ENCODE data around the gene NSD2. TPM values are rescaled to one million over a fixed set of nuclear protein-coding genes. Genes with fewer than 3 reads are reported as not detected.

The NSD2 gene
- total and polyA plus RNA-seq, 4 donors = 59.0 to 102 (median 84.1) TPM

DNA sequence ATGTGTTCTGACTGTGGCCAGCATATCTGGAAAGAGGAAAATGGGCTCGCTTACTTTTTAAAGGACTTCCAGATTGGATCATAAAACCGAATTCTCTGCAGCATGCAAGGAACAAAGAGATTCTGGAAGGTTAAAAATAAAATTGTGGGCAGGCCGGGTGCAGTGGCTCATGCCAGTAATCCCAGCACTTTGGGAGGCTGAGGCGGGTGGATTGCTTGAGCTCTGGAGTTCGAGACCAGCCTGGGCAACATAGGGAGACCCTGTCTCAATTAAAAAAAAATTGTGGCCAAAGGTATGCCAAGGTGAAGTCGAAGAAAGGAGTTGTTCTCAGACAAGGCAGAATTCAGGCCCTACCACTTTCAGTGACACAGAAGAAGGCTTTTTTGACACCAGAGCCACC, 99.7 kb downstream of the NSD2 start:
- no peak overlapping the region for H3K4me3 ChIP-seq (ENCODE audit: low read depth, low read length)
- no peaks in the 10 kb centered on the region for H3K4me1 ChIP-seq (ENCODE audit: control insufficient read depth, insufficient read depth, low read length)
- DNase-seq (ENCODE audit: low read depth in 4 of 6, low spot score in 6 of 6) = no peak
- no peak overlapping the region for H3K27ac ChIP-seq (ENCODE audit: low read depth, low read length)
- peaks cover 71% of the 10 kb centered on the region for H3K36me3 ChIP-seq (ENCODE audit: control insufficient read depth, insufficient read depth, low read length)
- 97% methylated on average over 6 of the region's 6 CpGs for WGBS (ENCODE audit: insufficient coverage)
- H3K27me3 ChIP-seq (ENCODE audit: control insufficient read depth, insufficient read depth, low read length) = no peaks in the 10 kb centered on the region
- no peaks in the 10 kb centered on the region for H3K9me3 ChIP-seq (ENCODE audit: control insufficient read depth, insufficient read depth, low read length)

DNA sequence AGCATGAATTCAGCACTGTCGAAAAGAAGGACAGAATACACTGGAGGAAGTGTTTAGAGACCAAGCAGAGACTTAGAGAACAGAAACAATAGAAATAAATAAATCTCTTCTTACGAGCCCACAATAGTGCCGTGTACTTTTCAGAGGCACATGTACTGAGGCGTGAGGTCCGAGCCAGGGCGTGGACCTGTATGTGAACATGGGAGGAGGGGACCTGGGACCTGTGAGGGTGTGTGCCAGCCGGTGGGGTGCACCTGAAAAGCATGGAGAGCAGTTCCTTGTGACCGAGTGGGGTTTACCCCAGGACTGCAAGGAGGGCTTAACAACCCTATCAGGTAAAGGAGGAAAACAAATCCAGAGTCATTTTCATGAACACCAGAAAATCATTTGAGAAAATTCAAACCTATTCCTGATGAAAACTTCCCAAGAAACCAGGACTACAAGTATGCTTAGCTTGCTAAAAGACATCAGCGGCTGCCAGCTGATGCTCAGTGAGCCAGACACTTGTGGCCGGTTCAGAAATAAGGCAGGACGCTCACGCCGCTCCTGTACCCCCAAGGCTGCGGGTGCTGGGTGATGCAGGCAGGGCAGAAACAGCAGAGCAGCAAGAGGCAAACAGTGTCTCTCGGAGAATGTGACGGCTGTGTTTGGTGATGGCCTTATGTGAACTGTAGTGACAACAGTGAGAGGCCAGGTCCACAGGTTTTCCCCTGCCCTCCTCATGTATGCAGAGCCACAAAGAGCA, 100.4 kb downstream of the NSD2 start:
- H3K36me3 ChIP-seq (ENCODE audit: control insufficient read depth, insufficient read depth, low read length) = peaks cover 78% of the 10 kb centered on the region
- H3K27ac ChIP-seq (ENCODE audit: low read depth, low read length) = no peak overlapping the region
- DNase-seq (ENCODE audit: low read depth in 4 of 6, low spot score in 6 of 6) = no peak
- 91% methylated on average over 15 of the region's 16 CpGs for WGBS (ENCODE audit: insufficient coverage)
- H3K9me3 ChIP-seq (ENCODE audit: control insufficient read depth, insufficient read depth, low read length) = no peaks in the 10 kb centered on the region
- no peak overlapping the region for H3K4me3 ChIP-seq (ENCODE audit: low read depth, low read length)
- H3K4me1 ChIP-seq (ENCODE audit: control insufficient read depth, insufficient read depth, low read length) = no peaks in the 10 kb centered on the region
- H3K27me3 ChIP-seq (ENCODE audit: control insufficient read depth, insufficient read depth, low read length) = no peaks in the 10 kb centered on the region

DNA sequence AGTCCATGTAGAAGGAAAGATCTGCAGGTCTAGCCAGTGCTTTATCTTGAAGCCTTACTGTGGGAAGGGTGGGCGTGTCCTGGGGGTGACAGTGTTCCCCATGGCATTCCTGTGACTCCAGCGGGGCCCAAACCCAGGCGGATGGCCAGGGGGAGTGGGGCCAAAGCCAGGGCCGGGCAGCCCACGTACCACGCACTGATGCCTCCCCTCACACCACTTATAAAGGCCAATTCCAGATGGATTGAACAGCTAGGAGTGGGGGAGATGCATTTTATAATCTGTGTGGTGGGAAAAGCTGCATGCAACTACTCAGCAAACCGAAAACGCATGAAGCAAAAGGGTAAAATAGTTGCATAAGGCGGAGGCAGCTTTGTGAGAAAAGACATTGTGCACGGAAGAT, 101.2 kb downstream of the NSD2 start:
- DNase-seq (ENCODE audit: low read depth in 4 of 6, low spot score in 6 of 6) = no peak
- Histone ChIP-seq H3K4me1 (ENCODE audit: control insufficient read depth, insufficient read depth, low read length) (no peaks in the 10 kb centered on the region), H3K27ac (ENCODE audit: low read depth, low read length) (no peak overlapping the region), H3K4me3 (ENCODE audit: low read depth, low read length) (no peak overlapping the region), H3K9me3 (ENCODE audit: control insufficient read depth, insufficient read depth, low read length) (no peaks in the 10 kb centered on the region), H3K36me3 (ENCODE audit: control insufficient read depth, insufficient read depth, low read length) (peaks cover 86% of the 10 kb centered on the region), H3K27me3 (ENCODE audit: control insufficient read depth, insufficient read depth, low read length) (no peaks in the 10 kb centered on the region)
- 99% methylated on average over 6 of the region's 10 CpGs for WGBS (ENCODE audit: insufficient coverage)

DNA sequence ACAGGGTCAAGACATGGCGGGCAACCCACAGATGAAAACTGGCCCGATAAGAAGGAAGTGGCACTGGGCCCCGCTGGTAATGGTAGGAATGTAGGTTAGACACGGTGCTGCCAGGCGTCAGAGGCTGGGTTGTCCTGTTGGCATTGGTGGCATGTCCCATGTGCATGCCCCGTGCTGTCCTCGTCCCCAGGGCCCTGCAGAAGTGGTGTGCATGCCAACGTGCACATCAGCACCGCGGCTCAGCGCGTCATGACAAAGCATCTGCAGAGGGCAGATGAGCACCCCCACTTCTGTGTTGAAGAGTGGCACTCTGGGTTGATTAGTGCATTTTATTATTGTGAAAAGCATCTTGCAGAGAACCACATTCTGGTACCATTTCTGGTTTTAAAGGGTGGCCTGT, 102.0 kb downstream of the NSD2 start:
- Histone ChIP-seq H3K36me3 (ENCODE audit: control insufficient read depth, insufficient read depth, low read length) (peaks cover 92% of the 10 kb centered on the region), H3K4me1 (ENCODE audit: control insufficient read depth, insufficient read depth, low read length) (no peaks in the 10 kb centered on the region), H3K9me3 (ENCODE audit: control insufficient read depth, insufficient read depth, low read length) (no peaks in the 10 kb centered on the region), H3K4me3 (ENCODE audit: low read depth, low read length) (no peak overlapping the region), H3K27ac (ENCODE audit: low read depth, low read length) (no peak overlapping the region), H3K27me3 (ENCODE audit: control insufficient read depth, insufficient read depth, low read length) (no peaks in the 10 kb centered on the region)
- 97% methylated on average over 11 of the region's 12 CpGs for WGBS (ENCODE audit: insufficient coverage)
- DNase-seq (ENCODE audit: low read depth in 4 of 6, low spot score in 6 of 6) = no peak

DNA sequence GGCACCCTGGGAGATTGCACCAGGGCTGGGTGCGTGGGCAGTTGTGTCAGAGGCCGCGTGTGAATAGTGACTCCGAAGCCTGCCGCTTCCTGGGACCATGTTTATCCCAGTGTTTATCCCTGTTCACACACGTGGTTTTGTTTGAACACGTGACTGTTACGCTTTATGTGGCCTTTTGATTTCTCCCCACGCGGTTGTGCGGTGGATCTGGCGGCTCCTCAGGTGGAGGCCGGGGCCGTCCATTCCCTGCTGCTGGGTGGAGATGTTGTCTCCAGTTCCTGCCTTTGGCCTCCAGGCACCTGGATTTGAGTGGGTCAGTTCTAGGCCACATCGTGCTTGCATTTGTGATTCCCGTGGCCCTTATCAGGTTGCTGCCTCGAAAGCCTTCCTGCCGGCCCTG, 102.5 kb downstream of the NSD2 start:
- Histone ChIP-seq H3K4me1 (ENCODE audit: control insufficient read depth, insufficient read depth, low read length) (no peaks in the 10 kb centered on the region), H3K36me3 (ENCODE audit: control insufficient read depth, insufficient read depth, low read length) (peaks cover 96% of the 10 kb centered on the region), H3K27ac (ENCODE audit: low read depth, low read length) (no peak overlapping the region), H3K4me3 (ENCODE audit: low read depth, low read length) (no peak overlapping the region), H3K9me3 (ENCODE audit: control insufficient read depth, insufficient read depth, low read length) (no peaks in the 10 kb centered on the region), H3K27me3 (ENCODE audit: control insufficient read depth, insufficient read depth, low read length) (no peaks in the 10 kb centered on the region)
- 96% methylated on average over 18 of the region's 18 CpGs for WGBS (ENCODE audit: insufficient coverage)
- no peak for DNase-seq (ENCODE audit: low read depth in 4 of 6, low spot score in 6 of 6)

DNA sequence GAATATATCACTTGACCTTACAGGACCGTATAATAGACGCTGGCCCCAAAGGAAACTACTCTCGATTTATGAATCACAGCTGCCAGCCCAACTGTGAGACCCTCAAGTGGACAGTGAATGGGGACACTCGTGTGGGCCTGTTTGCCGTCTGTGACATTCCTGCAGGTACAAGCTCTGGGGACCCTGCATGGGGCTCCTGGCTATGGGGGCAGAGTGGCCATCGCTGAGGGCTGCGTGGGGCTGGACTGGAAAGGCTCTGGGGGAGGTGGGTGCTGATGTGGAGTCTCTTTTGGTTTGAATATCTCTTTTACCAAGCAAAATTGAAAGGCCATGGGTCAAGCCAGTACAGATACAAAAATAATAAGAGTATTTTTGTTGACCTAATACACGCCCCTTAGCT, 103.6 kb downstream of the NSD2 start:
- 94% methylated on average over 5 of the region's 8 CpGs for WGBS (ENCODE audit: insufficient coverage)
- no peak overlapping the region for H3K27ac ChIP-seq (ENCODE audit: low read depth, low read length)

DNA sequence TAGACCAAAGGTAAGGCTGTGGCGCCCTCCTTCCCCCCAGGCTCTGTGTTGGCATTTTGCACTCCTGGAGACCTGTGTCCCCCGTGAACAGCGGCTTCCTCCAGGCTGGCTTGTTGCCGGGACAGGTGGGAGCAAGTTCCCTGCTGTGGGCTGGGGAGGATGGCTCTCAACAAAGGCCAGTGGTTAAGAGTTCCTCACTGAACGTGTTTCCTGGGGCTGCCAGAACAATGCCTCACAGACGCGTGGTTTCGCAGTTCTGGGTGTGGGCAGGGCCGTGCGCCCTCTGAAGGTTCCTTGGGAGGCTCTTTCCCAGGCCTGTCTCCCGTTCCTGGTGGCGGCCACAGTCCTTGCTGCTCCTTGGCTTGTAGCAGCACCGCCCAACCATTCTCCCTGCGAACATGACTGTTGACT, 104.2 kb downstream of the NSD2 start:
- no peak for DNase-seq (ENCODE audit: low read depth in 4 of 6, low spot score in 6 of 6)
- Histone ChIP-seq H3K27me3 (ENCODE audit: control insufficient read depth, insufficient read depth, low read length) (no peaks in the 10 kb centered on the region), H3K27ac (ENCODE audit: low read depth, low read length) (no peak overlapping the region), H3K4me3 (ENCODE audit: low read depth, low read length) (no peak overlapping the region), H3K36me3 (ENCODE audit: control insufficient read depth, insufficient read depth, low read length) (peaks cover 94% of the 10 kb centered on the region), H3K9me3 (ENCODE audit: control insufficient read depth, insufficient read depth, low read length) (no peaks in the 10 kb centered on the region), H3K4me1 (ENCODE audit: control insufficient read depth, insufficient read depth, low read length) (no peaks in the 10 kb centered on the region)
- 88% methylated on average over 14 of the region's 14 CpGs for WGBS (ENCODE audit: insufficient coverage)

More for the DNA sequence above, 103.6 kb downstream of the NSD2 start:
- Histone ChIP-seq H3K36me3 (ENCODE audit: control insufficient read depth, insufficient read depth, low read length) (peaks cover 94% of the 10 kb centered on the region), H3K27me3 (ENCODE audit: control insufficient read depth, insufficient read depth, low read length) (no peaks in the 10 kb centered on the region), H3K4me3 (ENCODE audit: low read depth, low read length) (no peak overlapping the region), H3K9me3 (ENCODE audit: control insufficient read depth, insufficient read depth, low read length) (no peaks in the 10 kb centered on the region), H3K4me1 (ENCODE audit: control insufficient read depth, insufficient read depth, low read length) (no peaks in the 10 kb centered on the region)
- no peak for DNase-seq (ENCODE audit: low read depth in 4 of 6, low spot score in 6 of 6)

DNA sequence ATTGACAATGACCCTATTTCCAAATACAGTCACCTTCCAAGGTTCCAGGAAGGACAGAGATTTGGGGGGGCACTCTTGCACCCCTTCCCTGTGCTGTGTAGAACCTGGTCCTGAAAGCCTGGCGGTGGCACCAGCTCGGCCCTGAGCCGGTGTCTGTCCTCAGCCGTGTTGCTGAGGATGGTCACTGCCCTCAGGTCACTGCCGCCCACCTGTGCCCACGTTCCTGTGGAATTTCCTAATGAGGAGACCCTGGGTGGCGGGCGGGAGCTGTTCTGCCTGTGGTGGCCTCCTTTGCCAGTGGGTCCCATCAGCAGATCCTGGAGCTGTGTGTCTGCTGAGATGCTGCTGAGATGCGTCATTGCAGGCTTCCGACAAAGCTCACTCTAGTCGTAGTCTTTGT, 104.7 kb downstream of the NSD2 start:
- Histone ChIP-seq H3K9me3 (ENCODE audit: control insufficient read depth, insufficient read depth, low read length) (no peaks in the 10 kb centered on the region), H3K36me3 (ENCODE audit: control insufficient read depth, insufficient read depth, low read length) (peaks cover 94% of the 10 kb centered on the region), H3K27me3 (ENCODE audit: control insufficient read depth, insufficient read depth, low read length) (no peaks in the 10 kb centered on the region), H3K4me3 (ENCODE audit: low read depth, low read length) (no peak overlapping the region), H3K4me1 (ENCODE audit: control insufficient read depth, insufficient read depth, low read length) (no peaks in the 10 kb centered on the region), H3K27ac (ENCODE audit: low read depth, low read length) (no peak overlapping the region)
- WGBS (ENCODE audit: insufficient coverage) = 97% methylated on average over 11 of the region's 11 CpGs
- no peak for DNase-seq (ENCODE audit: low read depth in 4 of 6, low spot score in 6 of 6)

DNA sequence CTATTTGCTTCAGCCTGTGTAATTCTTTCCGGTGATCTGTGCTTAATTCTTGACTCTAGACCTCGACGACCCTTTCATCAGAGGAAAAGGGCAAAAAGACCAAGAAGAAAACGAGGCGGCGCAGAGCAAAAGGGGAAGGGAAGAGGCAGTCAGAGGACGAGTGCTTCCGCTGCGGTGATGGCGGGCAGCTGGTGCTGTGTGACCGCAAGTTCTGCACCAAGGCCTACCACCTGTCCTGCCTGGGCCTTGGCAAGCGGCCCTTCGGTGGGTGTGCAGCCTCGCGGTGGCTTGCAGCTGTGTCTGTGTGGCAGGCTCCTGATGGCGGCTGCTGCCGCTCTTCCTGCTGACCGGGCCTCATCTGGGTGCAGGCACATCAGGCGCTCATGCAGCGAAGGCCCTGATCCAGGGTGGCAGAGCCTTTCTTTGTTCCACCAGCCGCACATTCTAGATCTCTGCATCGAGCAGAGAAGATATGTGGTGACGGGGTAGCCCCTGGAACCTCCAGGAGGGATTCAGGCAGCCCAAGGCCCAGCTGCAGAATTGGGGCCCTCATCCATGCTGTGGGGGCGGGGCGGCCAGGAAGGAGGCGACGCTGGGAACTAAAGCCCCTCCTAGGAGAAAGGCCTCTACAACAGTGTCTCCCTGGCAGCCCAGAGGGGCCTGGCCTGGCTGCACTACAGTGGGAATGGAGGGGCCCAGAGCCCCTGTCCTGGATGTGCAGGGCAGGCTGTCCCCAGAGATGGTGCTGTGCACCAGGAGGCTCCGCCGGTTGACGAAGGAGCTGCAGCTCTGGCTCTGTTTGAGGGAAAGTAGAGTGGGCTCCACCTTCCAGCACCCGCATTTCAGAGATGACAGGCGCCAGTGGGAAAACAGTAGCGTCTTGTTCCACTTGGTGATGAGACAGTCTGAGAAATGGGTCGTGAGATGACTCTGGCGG, 105.5 kb downstream of the NSD2 start:
- Histone ChIP-seq H3K36me3 (ENCODE audit: control insufficient read depth, insufficient read depth, low read length) (peaks cover 97% of the 10 kb centered on the region), H3K27ac (ENCODE audit: low read depth, low read length) (no peak overlapping the region), H3K9me3 (ENCODE audit: control insufficient read depth, insufficient read depth, low read length) (no peaks in the 10 kb centered on the region), H3K4me1 (ENCODE audit: control insufficient read depth, insufficient read depth, low read length) (no peaks in the 10 kb centered on the region), H3K27me3 (ENCODE audit: control insufficient read depth, insufficient read depth, low read length) (no peaks in the 10 kb centered on the region), H3K4me3 (ENCODE audit: low read depth, low read length) (no peak overlapping the region)
- no peak for DNase-seq (ENCODE audit: low read depth in 4 of 6, low spot score in 6 of 6)
- 92% methylated on average over 35 of the region's 35 CpGs for WGBS (ENCODE audit: insufficient coverage)
